ENCODE data around the gene BRD4.

BRD4 gene

GRCh38 chr19:15187026-15188007 lies 145.0 kb downstream of the BRD4 start:
- DNase-seq, result no peak
